GM21825 (cell line): ENCODE measurements around the gene HOXA6.

Experiments used
- ATAC-seq: cut with Tn5 transposase; IDR thresholded peaks from one replicate; pipeline ENCODE4 v1.9.1; 2021; ENCODE audit warnings: mild to moderate bottlenecking, moderate library complexity; ENCODE audit not compliant: unreplicated experiment

HOXA6 gene

GRCh38 chr7:27100694-27101170 is 46.8 kb downstream of the HOXA6 start:
- ATAC-seq: no peak

- ATAC-seq: no peak
Observed at GRCh38 chr7:27099453-27100370, 47.9 kb downstream of the HOXA6 start.

GRCh38 chr7:27098578-27099451 is 48.8 kb downstream of the HOXA6 start:
- ATAC-seq: no peak

- ATAC-seq: no peak
Observed at GRCh38 chr7:27097686-27098577, 49.6 kb downstream of the HOXA6 start.

GRCh38 chr7:27096768-27097514 is 50.6 kb downstream of the HOXA6 start:
- ATAC-seq: no peak

- peak; percentile 85 for ATAC-seq
Observed at GRCh38 chr7:27095897-27096767, 51.4 kb downstream of the HOXA6 start, which contains the start of gene HOXA1. HOXA1 (minus strand) TSS chr7:27096000; CDS start chr7:27095912, 88 bp downstream.
